ENCODE results near the gene COL15A1.

The COL15A1 gene

GRCh38 chr9:99049228-99049627, 105.5 kb downstream of the COL15A1 start:
- H3K4me3 ChIP-seq (ENCODE audit: low read depth, low read length), result no peak overlapping the region
- no peak overlapping the region for H3K9ac ChIP-seq (ENCODE audit: low read depth, low read length)
- no peaks in the 10 kb centered on the region for H3K27me3 ChIP-seq (ENCODE audit: control insufficient read depth, insufficient read depth, low read length)
- no peaks in the 10 kb centered on the region for H3K9me3 ChIP-seq (ENCODE audit: control insufficient read depth, insufficient read depth, low read length)
- no peaks in the 10 kb centered on the region for H3K4me1 ChIP-seq (ENCODE audit: control insufficient read depth, insufficient read depth, low read length)
- H3K36me3 ChIP-seq (ENCODE audit: control insufficient read depth, insufficient read depth, low read length), result no peaks in the 10 kb centered on the region

DNA sequence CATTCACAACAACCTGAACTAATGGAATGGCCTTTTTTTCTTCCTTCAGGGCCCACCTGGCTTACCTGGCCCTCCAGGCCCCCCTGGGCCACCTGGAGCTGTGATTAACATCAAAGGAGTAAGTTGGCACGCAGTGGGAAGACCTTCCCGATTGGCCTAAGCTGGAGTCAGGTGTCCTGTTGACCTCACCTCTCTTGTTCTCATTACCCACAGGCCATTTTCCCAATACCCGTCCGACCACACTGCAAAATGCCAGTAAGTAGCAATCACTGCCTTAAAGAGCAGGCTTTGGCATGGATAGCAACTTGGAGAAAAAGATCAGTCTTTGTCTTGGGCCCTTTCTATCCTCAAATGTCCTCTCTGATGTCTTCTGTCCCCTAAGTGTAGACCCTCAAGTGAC, 105.9 kb downstream of the COL15A1 start:
- H3K4me3 ChIP-seq (ENCODE audit: low read depth, low read length), result no peak overlapping the region
- H3K4me1 ChIP-seq (ENCODE audit: control insufficient read depth, insufficient read depth, low read length), result no peaks in the 10 kb centered on the region
- H3K27me3 ChIP-seq (ENCODE audit: control insufficient read depth, insufficient read depth, low read length), result no peaks in the 10 kb centered on the region
- H3K9ac ChIP-seq (ENCODE audit: low read depth, low read length), result no peak overlapping the region
- H3K36me3 ChIP-seq (ENCODE audit: control insufficient read depth, insufficient read depth, low read length), result no peaks in the 10 kb centered on the region
- no peaks in the 10 kb centered on the region for H3K9me3 ChIP-seq (ENCODE audit: control insufficient read depth, insufficient read depth, low read length)

DNA sequence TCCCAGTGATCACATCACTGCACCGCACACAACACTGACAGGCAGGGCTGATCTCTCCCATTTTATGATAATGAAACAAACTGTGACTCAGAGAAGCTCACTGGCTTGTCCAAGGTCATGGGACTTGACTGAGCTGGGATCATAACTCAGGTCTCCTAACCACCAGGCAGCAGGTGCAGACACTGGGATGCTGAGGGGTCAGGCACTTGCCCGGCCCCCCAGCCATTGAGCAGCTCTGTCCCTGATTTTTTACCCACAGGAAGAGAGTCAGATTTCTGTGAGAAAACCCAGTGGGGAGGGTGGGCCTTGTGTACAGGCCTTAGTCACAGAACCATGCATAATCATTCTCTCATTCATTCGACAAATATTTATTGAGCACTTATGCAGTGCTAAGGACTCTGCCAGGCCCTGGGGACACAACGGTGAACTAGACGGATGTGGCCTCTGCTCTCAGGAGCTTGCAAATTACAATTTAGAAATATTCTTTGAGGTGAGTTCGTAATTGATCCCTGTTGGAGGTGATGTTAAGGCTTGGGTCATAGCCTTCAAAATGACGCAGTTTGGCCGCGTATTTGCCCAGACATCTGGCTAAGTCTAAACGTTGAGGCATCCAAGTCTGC, 106.7 kb downstream of the COL15A1 start:
- Histone ChIP-seq H3K9ac (ENCODE audit: low read depth, low read length) (no peak overlapping the region), H3K9me3 (ENCODE audit: control insufficient read depth, insufficient read depth, low read length) (no peaks in the 10 kb centered on the region), H3K4me3 (ENCODE audit: low read depth, low read length) (no peak overlapping the region), H3K4me1 (ENCODE audit: control insufficient read depth, insufficient read depth, low read length) (no peaks in the 10 kb centered on the region), H3K27me3 (ENCODE audit: control insufficient read depth, insufficient read depth, low read length) (no peaks in the 10 kb centered on the region), H3K36me3 (ENCODE audit: control insufficient read depth, insufficient read depth, low read length) (no peaks in the 10 kb centered on the region)

DNA sequence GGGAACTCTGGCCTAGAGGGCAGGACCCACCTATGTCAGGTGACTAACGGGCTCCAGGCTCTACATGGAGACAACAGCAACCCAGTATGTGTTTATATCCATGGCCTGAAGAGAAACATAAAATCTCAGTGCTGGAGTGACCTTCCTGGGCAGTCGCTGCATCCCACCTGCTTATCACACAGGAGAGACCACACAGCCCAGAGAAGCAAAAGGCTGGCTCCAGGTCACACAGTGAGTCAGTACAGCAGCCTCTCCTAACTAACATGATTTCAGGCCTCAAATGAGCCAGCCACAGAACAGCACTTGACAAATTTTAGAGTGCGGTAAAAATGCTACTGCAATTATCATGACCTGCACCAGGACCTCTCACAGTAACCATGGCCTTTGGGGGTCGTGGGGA, 107.2 kb downstream of the COL15A1 start:
- H3K27me3 ChIP-seq (ENCODE audit: control insufficient read depth, insufficient read depth, low read length), result no peaks in the 10 kb centered on the region
- no peak overlapping the region for H3K9ac ChIP-seq (ENCODE audit: low read depth, low read length)
- H3K4me3 ChIP-seq (ENCODE audit: low read depth, low read length), result no peak overlapping the region
- H3K4me1 ChIP-seq (ENCODE audit: control insufficient read depth, insufficient read depth, low read length), result no peaks in the 10 kb centered on the region
- H3K9me3 ChIP-seq (ENCODE audit: control insufficient read depth, insufficient read depth, low read length), result no peaks in the 10 kb centered on the region
- no peaks in the 10 kb centered on the region for H3K36me3 ChIP-seq (ENCODE audit: control insufficient read depth, insufficient read depth, low read length)

DNA sequence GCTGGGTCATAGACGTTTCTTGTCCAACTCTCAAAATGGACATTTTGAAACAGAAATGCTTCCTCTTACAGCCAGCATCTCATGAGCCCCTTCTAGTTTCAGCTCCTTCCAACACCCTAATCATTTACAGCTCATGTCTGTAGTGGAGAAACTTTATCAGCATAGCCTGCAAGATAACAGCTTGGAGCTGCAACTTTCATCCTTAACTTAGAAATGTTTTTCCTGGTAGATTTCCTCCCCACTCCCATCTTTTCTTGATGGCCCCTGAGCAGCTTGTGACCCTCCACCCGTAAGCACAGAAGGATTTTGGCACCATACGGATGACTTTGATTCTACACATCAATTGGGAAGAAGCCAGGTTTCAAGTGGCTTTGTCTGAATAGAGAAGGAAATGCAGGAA, 107.7 kb downstream of the COL15A1 start:
- Histone ChIP-seq H3K36me3 (ENCODE audit: control insufficient read depth, insufficient read depth, low read length) (no peaks in the 10 kb centered on the region), H3K27me3 (ENCODE audit: control insufficient read depth, insufficient read depth, low read length) (no peaks in the 10 kb centered on the region), H3K9ac (ENCODE audit: low read depth, low read length) (no peak overlapping the region), H3K9me3 (ENCODE audit: control insufficient read depth, insufficient read depth, low read length) (no peaks in the 10 kb centered on the region), H3K4me1 (ENCODE audit: control insufficient read depth, insufficient read depth, low read length) (no peaks in the 10 kb centered on the region), H3K4me3 (ENCODE audit: low read depth, low read length) (no peak overlapping the region)

- no peaks in the 10 kb centered on the region for H3K36me3 ChIP-seq (ENCODE audit: control insufficient read depth, insufficient read depth, low read length)
- no peaks in the 10 kb centered on the region for H3K9me3 ChIP-seq (ENCODE audit: control insufficient read depth, insufficient read depth, low read length)
- H3K27me3 ChIP-seq (ENCODE audit: control insufficient read depth, insufficient read depth, low read length), result no peaks in the 10 kb centered on the region
- no peaks in the 10 kb centered on the region for H3K4me1 ChIP-seq (ENCODE audit: control insufficient read depth, insufficient read depth, low read length)
- H3K4me3 ChIP-seq (ENCODE audit: low read depth, low read length), result no peak overlapping the region
- no peak overlapping the region for H3K9ac ChIP-seq (ENCODE audit: low read depth, low read length)
Measured at GRCh38 chr9:99051851-99052250, 108.1 kb downstream of the COL15A1 start.

- H3K4me1 ChIP-seq (ENCODE audit: control insufficient read depth, insufficient read depth, low read length), result no peaks in the 10 kb centered on the region
- no peaks in the 10 kb centered on the region for H3K36me3 ChIP-seq (ENCODE audit: control insufficient read depth, insufficient read depth, low read length)
- no peaks in the 10 kb centered on the region for H3K9me3 ChIP-seq (ENCODE audit: control insufficient read depth, insufficient read depth, low read length)
- H3K27me3 ChIP-seq (ENCODE audit: control insufficient read depth, insufficient read depth, low read length), result no peaks in the 10 kb centered on the region
- H3K4me3 ChIP-seq (ENCODE audit: low read depth, low read length), result no peak overlapping the region
- H3K9ac ChIP-seq (ENCODE audit: low read depth, low read length), result no peak overlapping the region
Measured at GRCh38 chr9:99052815-99053715, 109.4 kb downstream of the COL15A1 start.

DNA sequence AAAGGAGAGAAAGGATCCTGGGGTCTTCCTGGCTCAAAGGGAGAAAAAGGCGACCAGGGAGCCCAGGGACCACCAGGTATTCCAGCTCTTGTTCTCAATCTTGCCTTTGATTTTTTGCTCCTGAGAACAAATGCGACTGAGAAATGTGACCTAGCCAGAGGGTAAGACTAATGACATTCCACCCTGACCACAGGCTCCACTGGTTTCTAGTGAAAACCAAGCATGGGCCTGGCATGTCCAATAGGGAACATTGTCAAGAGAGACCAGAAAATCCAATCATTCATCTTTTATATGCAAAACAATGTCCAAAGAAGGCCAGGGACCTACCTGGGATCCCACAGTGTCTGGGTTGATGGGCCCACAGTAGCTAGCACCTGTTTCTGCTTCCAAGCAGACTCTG, 110.9 kb downstream of the COL15A1 start:
- Histone ChIP-seq H3K4me3 (ENCODE audit: low read depth, low read length) (no peak overlapping the region), H3K36me3 (ENCODE audit: control insufficient read depth, insufficient read depth, low read length) (no peaks in the 10 kb centered on the region), H3K4me1 (ENCODE audit: control insufficient read depth, insufficient read depth, low read length) (no peaks in the 10 kb centered on the region), H3K9ac (ENCODE audit: low read depth, low read length) (no peak overlapping the region), H3K27me3 (ENCODE audit: control insufficient read depth, insufficient read depth, low read length) (no peaks in the 10 kb centered on the region), H3K9me3 (ENCODE audit: control insufficient read depth, insufficient read depth, low read length) (no peaks in the 10 kb centered on the region)

GRCh38 chr9:99055384-99055783, 111.7 kb downstream of the COL15A1 start:
- Histone ChIP-seq H3K4me1 (ENCODE audit: control insufficient read depth, insufficient read depth, low read length) (no peaks in the 10 kb centered on the region), H3K9me3 (ENCODE audit: control insufficient read depth, insufficient read depth, low read length) (no peaks in the 10 kb centered on the region), H3K4me3 (ENCODE audit: low read depth, low read length) (no peak overlapping the region), H3K27me3 (ENCODE audit: control insufficient read depth, insufficient read depth, low read length) (no peaks in the 10 kb centered on the region), H3K36me3 (ENCODE audit: control insufficient read depth, insufficient read depth, low read length) (no peaks in the 10 kb centered on the region), H3K9ac (ENCODE audit: low read depth, low read length) (no peak overlapping the region)

DNA sequence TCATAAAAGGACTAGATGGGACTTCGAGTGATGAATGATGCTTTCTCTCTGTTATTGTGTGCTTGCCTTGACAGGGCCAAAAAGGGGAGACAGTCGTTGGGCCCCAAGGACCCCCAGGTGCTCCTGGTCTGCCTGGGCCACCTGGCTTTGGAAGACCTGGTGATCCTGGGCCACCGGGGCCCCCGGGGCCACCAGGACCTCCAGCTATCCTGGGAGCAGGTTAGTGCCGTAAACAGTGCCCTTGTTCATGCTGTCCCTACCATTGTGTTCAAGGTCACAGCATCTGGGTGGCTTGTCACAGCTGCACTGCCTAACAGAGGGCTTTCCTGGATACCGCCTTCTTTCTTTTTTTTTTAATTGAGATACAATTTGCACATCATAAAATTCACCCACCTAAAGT, 112.5 kb downstream of the COL15A1 start:
- H3K36me3 ChIP-seq (ENCODE audit: control insufficient read depth, insufficient read depth, low read length), result no peaks in the 10 kb centered on the region
- no peaks in the 10 kb centered on the region for H3K9me3 ChIP-seq (ENCODE audit: control insufficient read depth, insufficient read depth, low read length)
- H3K4me1 ChIP-seq (ENCODE audit: control insufficient read depth, insufficient read depth, low read length), result no peaks in the 10 kb centered on the region
- H3K4me3 ChIP-seq (ENCODE audit: low read depth, low read length), result no peak overlapping the region
- H3K9ac ChIP-seq (ENCODE audit: low read depth, low read length), result no peak overlapping the region
- no peaks in the 10 kb centered on the region for H3K27me3 ChIP-seq (ENCODE audit: control insufficient read depth, insufficient read depth, low read length)

DNA sequence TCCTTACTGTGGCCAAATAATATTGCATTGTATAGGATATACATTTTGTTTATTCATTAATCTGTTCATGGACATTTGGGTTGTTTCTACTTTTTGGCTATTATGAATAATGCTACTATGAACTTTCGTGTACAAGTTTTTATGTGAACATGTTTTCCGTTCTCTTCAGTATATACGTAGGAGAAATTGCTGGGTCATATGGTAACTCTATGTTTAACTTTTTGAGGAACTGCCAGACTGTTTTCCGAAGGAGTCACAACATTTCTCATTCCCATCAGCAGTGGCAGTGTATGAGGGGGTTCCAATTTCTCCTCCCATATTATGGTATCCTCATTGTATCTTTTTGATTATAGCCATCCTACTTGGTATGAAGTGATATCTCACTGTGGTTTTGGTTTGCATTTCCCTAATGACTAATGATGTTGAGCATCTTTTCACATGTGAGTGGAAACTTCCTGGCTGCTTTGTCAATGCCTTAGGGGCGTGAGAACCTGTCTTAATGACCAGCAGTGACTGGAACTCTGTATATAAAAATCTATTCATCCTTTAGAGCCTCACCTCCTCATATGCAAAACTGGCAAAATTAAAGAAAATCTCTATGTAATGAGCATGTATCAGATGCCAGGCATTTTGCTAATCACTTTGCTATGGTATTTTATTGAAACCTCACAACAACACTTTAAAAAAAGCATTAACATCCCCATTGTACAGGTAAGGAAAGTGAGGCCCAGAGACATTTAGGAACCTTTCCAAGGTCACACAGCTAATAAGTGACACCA, 113.4 kb downstream of the COL15A1 start:
- Histone ChIP-seq H3K4me3 (ENCODE audit: low read depth, low read length) (no peak overlapping the region), H3K9ac (ENCODE audit: low read depth, low read length) (no peak overlapping the region), H3K9me3 (ENCODE audit: control insufficient read depth, insufficient read depth, low read length) (no peaks in the 10 kb centered on the region), H3K4me1 (ENCODE audit: control insufficient read depth, insufficient read depth, low read length) (no peaks in the 10 kb centered on the region), H3K36me3 (ENCODE audit: control insufficient read depth, insufficient read depth, low read length) (no peaks in the 10 kb centered on the region), H3K27me3 (ENCODE audit: control insufficient read depth, insufficient read depth, low read length) (no peaks in the 10 kb centered on the region)
